Pancreas (tissue), 10 donors: ENCODE data around the gene CCDC192. TPM values are rescaled to one million over a fixed set of nuclear protein-coding genes. Genes with fewer than 3 reads are reported as not detected.

ENCODE experiments used
- ATAC-seq, 4 donors: fragments of 200-7000 bp; cut with Tn5 transposase; one replicate each; pipeline versions ENCODE4 v1.8.0 to v1.9.1; 2020; ENCODE audit warnings: mild to moderate bottlenecking in 4 of 4, moderate library complexity in 4 of 4
- DNase-seq, 6 donors: peaks; one replicate each; pipeline ENCODE4 v3.0.0-alpha.2; 2020
- FAIRE-seq: peaks from 2 replicates; lab custom pipeline; 2012; peaks lifted over from hg19 to GRCh38; lab: Jason Lieb, UNC
- H3K27ac ChIP-seq, 4 donors: fragments of 200-600 bp; sonication (generic); 1 replicate in 3 of 4; 2 replicates in 1 of 4; pipeline versions ENCODE4 v1.5.0 to v1.8.0; 2020
- H3K27me3 ChIP-seq, 4 donors: fragments of 200-600 bp; one replicate each; pipeline ENCODE4 v1.8.0; 2021
- H3K36me3 ChIP-seq, 3 donors: fragments of 200-600 bp; sonication (generic) in 1 of 3; one replicate each; pipeline versions ENCODE4 v1.5.0 to v1.8.0; 2020 to 2021
- H3K4me1 ChIP-seq, 3 donors: fragments of 200-600 bp; one replicate each; pipeline ENCODE4 v1.8.0; 2021
- H3K4me3 ChIP-seq, 4 donors: fragments of 200-600 bp; sonication (generic) in 2 of 4; one replicate each; pipeline versions ENCODE4 v1.5.0 to v1.8.0; 2020 to 2021
- H3K9me3 ChIP-seq, 4 donors: fragments of 200-600 bp; one replicate each; pipeline ENCODE4 v1.8.0; 2021
- WGBS, 2 donors: extraction: QIAGEN DNeasy Blood & Tissue Kit; methylation state at CpG; one replicate each; pipeline ENCODE4 v1.1.7; 2013; 5-methylcytosine and 5-hydroxymethylcytosine counted together
- intact Hi-C, 3 donors: fragments of 100-400 bp; cut with DNase I; formaldehyde crosslinking; loops; one replicate each; pipeline versions ENCODE4 v1.11.1 to v1.14.2; 2022
- polyA plus RNA-seq, 2 donors: library from polyadenylated mRNA; stranded (reverse); fragments of 200-250 nt; gene quantifications; one replicate each; pipeline ENCODE4 v1.2.3, GENCODE V29; 2013
- total RNA-seq, 6 donors: library from RNA; stranded (reverse); fragmentation: NEBNext Ultra II Directional in 4 of 6; extraction: Animal tissue kit (Norgen Biotek cat#: 25700) in 4 of 6; gene quantifications; one replicate each; pipeline versions ENCODE4 v1.2.1 to v1.2.4, GENCODE V29; 2021 to 2023
- TF ChIP-seq, protein P1 (sequence below), 4 donors: fragments of 200-600 bp; sonication (generic) in 3 of 4; IDR thresholded peaks; one replicate each; pipeline versions ENCODE4 v1.5.0 to v1.8.0; 2021; ENCODE audit warnings: antibody characterized with exemption in 4 of 4
- donor health status: healthy with polysubstance abuse.
- donor health status: DM: no; HTN: no; CAD: no; lungs with moderate emphysema.
- donor health status: DM: no; HTN: no; CAD: no.
- donor health status: control.
- donor health status: control.
- donor health status: Bipolar disorder and iron deficiency.
- donor health status: DM: yes; HTN: yes; CAD: no.
- donor health status: DM: no; HTN: no; CAD: no.
- donor health status: DM: no; HTN: no; CAD: no.
- donor health status: DM: yes; HTN: yes; CAD: no.

CCDC192 gene
- total and polyA plus RNA-seq, 8 donors, result not detected

DNA sequence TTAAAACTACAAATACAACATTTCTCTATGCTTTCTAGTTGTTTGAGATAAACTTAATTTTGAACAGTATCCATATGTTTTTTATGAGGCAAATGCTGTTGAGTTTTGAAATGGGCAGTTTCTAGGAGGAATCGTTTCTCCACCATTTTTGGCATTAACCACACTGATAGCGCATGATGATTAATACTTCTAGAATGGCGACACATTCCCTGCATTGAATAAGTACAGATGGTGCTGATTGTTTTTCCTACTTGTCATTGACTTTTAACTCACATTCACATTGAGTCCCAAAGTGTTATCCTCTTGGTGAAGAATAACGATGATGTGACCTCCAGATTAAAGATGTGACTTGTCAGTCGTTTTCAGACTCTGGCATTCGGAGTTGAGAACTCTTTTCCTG, 6.5 kb upstream of the CCDC192 start:
- no peak for ATAC-seq
- no peaks in the 10 kb centered on the region for H3K9me3 ChIP-seq
- FAIRE-seq, result no peak
- H3K4me1 ChIP-seq, result no peaks in the 10 kb centered on the region
- H3K27ac ChIP-seq, result no peak overlapping the region
- intact Hi-C loops, result no loop called here
- H3K27me3 ChIP-seq, result no peaks in the 10 kb centered on the region
- H3K36me3 ChIP-seq, result no peaks in the 10 kb centered on the region
- H3K4me3 ChIP-seq, result no peak overlapping the region
- TF ChIP-seq, protein P1, sequence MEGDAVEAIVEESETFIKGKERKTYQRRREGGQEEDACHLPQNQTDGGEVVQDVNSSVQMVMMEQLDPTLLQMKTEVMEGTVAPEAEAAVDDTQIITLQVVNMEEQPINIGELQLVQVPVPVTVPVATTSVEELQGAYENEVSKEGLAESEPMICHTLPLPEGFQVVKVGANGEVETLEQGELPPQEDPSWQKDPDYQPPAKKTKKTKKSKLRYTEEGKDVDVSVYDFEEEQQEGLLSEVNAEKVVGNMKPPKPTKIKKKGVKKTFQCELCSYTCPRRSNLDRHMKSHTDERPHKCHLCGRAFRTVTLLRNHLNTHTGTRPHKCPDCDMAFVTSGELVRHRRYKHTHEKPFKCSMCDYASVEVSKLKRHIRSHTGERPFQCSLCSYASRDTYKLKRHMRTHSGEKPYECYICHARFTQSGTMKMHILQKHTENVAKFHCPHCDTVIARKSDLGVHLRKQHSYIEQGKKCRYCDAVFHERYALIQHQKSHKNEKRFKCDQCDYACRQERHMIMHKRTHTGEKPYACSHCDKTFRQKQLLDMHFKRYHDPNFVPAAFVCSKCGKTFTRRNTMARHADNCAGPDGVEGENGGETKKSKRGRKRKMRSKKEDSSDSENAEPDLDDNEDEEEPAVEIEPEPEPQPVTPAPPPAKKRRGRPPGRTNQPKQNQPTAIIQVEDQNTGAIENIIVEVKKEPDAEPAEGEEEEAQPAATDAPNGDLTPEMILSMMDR (IDR thresholded peaks at IDR 0.05), result no peak
- DNase-seq, result no peak
- 76 to 77% methylated on average over 6 of the region's 6 CpGs for WGBS, 2 donors

DNA sequence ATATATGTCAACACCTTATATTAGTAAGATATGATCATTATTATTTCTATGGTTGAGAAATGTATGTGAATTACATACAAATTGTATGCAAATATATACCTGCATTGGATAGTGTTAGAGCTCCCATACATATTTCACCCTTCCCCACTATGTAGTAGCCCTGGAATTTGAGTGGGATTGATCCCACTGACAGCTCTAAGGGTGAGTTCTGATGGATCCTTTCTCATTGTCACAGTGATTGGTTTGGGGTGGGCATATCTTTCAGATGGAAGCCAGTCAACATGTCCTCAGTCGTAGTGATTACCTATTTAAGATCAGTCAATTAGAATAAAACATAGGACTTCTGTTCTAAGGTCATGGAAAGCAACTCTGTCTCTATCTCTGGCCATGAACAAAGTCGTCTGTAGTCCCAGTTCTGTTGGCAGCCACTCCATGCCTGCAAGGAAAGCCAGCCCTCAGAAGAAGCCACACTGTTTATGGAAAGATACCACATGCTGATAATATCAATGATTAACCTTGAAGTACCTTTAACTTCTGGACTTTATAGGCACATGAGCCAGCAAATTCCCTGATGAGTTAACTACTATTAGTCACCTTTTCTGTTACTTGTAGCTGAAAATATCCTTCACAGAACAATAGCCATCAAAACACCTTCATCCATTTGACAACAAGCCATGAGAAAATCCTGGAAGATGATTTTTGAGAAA, 5.1 kb upstream of the CCDC192 start:
- FAIRE-seq (no peak), ATAC-seq (peak in 3 of 4 donors; percentile 54 to 77 (median 56)), DNase-seq (peak in 1 of 6 donors; percentile 15)
- no peak overlapping the region for H3K4me3 ChIP-seq
- no peaks in the 10 kb centered on the region for H3K36me3 ChIP-seq
- H3K27me3 ChIP-seq, result no peaks in the 10 kb centered on the region
- intact Hi-C loops, result no loop called here
- TF ChIP-seq, protein P1 (IDR thresholded peaks at IDR 0.05), result no peak
- H3K9me3 ChIP-seq, result no peaks in the 10 kb centered on the region
- no peak overlapping the region for H3K27ac ChIP-seq
- H3K4me1 ChIP-seq, result no peaks in the 10 kb centered on the region
- WGBS, 2 donors, result 14 to 15% methylated on average over 2 of the region's 2 CpGs

- H3K27ac ChIP-seq, result no peak overlapping the region
- FAIRE-seq (no peak), DNase-seq (no peak), ATAC-seq (no peak)
- H3K9me3 ChIP-seq, result no peaks in the 10 kb centered on the region
- H3K4me1 ChIP-seq, result no peaks in the 10 kb centered on the region
- no peaks in the 10 kb centered on the region for H3K27me3 ChIP-seq
- WGBS, 2 donors, result 84 to 92% methylated on average over 5 of the region's 5 CpGs
- TF ChIP-seq, protein P1 (IDR thresholded peaks at IDR 0.05), result no peak
- intact Hi-C loops, result no loop called here
- no peaks in the 10 kb centered on the region for H3K36me3 ChIP-seq
- no peak overlapping the region for H3K4me3 ChIP-seq
Observed at GRCh38 chr5:127699416-127699815, 3.8 kb upstream of the CCDC192 start.

DNA sequence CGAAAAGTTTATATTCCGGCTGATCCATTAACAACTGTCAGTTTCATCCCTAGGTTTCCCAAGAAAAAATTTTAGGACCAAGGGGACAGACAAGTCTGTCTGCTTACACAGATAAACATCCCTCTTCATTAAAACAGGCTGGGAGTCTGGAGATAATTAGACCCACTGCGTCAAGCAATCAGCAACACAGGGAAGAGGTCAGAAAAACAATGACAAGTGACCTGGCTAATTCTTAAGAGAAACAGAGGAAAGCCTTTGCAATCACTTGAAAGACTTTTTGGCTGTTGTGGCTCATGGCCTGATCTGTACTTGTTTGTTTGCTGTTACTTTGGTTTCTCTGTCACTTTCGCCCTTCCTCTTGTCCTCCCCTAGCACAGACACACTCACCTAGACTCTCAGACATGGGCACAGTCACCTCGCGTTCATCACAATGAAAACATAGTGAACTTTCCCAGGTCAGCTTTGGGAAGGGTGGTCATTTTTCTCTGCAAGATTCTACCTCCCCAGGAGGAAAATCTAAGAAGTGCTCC, 2.9 kb upstream of the CCDC192 start:
- 82 to 84% methylated on average over 6 of the region's 6 CpGs for WGBS, 2 donors
- FAIRE-seq, result no peak
- ATAC-seq, result no peak

More for the DNA sequence above, 2.9 kb upstream of the CCDC192 start:
- intact Hi-C loops, result no loop called here
- Histone ChIP-seq H3K4me1 (no peaks in the 10 kb centered on the region), H3K27ac (no peak overlapping the region), H3K4me3 (no peak overlapping the region), H3K36me3 (no peaks in the 10 kb centered on the region), H3K27me3 (no peaks in the 10 kb centered on the region), H3K9me3 (no peaks in the 10 kb centered on the region)
- TF ChIP-seq, protein P1 (IDR thresholded peaks at IDR 0.05), result no peak
- DNase-seq, result no peak
